ENCODE results near the gene SZRD1.
"Not testable (repeated sequence)": the region's sequence is repeated elsewhere in the genome, so short reads cannot be mapped to it uniquely, and the experiment has no call there.

Gene SZRD1

DNA sequence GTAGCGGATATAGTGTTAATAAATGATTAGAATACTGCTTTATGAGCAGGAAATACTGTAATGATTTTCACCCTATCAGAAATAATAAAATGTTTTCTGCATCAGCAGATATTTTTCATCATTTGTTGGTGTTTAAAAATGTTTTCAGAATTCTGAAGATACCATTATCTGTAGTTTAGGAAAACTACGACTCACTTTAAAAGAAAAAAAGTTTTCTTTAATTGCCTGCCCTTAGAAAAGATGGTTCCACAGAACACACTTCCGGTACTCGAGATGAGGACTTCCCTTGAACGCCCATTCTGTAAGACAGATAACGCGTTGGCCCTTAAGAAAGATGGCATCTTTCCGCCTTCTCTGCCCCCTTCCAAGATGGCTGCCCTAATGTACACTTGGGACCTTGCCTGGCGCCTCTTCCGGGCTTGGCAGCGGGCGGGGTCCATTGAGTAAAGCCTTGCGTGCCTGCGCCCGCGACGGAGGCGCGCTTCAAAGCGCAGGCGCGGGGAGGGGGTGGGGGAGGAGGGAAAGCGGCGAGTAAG lies at the start of gene SZRD1:
TSS of gene SZRD1 (plus strand) at position 521 of the 536 bp plus-strand sequence. CDS start 16 bp downstream, outside the sequence.
- DNase-seq, result peak; percentile 93

DNA sequence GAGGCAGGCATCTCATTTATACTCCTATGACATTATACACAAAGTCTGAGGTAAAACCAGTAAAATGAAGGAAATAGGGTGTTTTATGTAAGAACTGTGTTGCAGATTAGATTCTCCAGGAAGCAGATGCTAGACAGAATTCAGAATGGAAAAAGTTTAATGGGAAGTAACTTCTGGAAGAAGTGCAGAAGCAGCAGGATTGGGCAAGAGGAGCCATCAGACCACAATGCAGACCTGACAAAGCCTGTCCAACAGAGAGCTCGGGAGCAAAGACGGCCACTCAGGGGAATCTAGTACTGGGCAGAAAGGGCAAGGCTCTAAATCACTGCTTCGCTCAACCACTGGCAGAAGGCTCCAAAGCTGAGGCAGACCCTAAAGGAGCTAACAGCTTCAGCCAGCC lies 48.5 kb upstream of the SZRD1 start:
- no peak for DNase-seq

- DNase-seq, result no peak
These were observed 45.7 kb upstream of the SZRD1 start for GRCh38 chr1:16321176-16321867.

- DNase-seq, result no peak
These were observed 42.6 kb upstream of the SZRD1 start for GRCh38 chr1:16324456-16324890.

- DNase-seq, result no peak
These were observed 40.1 kb upstream of the SZRD1 start for GRCh38 chr1:16326833-16327404.

GRCh38 chr1:16334655-16335340 lies 32.2 kb upstream of the SZRD1 start:
- DNase-seq, result no peak

DNA sequence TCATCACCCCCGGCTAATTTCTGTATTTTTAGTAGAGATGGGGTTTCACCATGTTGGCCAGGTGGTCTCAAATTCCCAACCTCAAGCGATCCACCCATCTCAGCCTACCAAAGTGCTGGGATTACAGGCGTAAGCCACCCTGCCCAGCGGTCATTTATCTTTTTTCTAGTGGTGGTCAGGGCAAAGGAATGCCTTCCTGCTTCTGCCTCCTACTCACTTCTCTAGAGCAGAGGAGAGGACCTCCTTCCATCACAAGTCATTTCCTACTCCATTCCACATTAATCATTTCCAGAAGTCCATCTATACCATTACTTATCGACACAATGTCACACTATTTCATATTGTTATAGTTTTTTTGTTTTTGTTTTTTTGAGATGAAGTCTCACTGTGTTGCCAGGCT lies 28.1 kb upstream of the SZRD1 start:
- no peak for DNase-seq

- DNase-seq, result no peak
These were observed 26.4 kb upstream of the SZRD1 start for GRCh38 chr1:16340673-16341072.

GRCh38 chr1:16342331-16343062 lies 24.5 kb upstream of the SZRD1 start:
- DNase-seq, result no peak

DNA sequence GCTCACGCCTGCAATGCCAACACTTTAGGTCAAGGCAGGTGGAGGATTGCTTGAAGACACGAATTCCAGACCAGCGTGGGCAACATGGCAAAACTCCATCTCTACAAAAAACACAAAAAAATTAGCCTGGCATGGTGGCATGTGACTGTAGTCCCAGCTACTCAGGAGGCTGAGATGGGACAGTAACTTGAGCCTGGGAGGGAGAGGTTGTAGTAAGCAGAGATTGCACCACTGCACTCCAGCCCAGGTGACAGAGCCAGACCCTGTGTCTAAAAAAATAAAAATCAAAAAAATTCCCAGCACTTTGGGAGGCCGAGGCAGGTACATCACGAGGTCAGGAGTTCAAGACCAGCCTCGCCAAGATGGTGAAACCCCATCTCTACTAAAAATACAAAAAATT lies 23.8 kb upstream of the SZRD1 start:
- DNase-seq, result not testable (repeated sequence)

DNA sequence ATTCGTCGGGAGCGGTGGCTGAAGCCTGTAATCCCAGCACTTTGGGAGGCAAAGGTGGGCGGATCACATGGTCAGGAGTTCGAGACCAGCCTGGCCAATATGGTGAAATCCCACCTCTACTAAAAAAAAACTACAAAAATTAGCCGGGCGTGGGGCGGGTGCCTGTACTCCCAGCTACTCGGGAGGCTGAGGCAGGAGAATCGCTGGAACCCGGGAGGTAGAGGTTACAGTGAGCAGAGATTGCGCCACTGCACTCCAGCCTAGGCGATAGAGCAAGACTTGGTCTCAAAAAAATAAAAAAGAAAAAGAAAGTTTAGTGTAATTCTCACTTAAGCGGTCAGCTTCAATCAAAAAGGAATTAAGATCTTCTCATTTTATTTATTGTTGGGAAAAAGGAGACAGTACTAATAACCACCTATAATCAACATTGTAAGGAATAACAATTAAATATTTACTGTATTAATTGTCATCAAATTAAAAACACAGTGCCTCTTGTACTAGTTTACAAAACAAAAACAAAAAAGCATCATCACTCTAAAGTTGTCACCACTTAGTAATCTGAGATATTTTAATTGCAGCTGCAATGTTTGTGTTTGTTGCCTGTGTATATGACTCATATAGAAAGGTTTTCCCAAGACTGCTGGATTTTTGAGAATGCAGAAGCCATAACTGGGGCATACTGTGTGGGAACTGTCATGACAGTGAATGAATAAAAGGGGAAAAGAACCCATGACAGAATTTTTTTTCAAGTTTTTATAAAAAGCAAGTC lies 18.4 kb upstream of the SZRD1 start:
- DNase-seq, result no peak

GRCh38 chr1:16349847-16350406 lies 17.1 kb upstream of the SZRD1 start:
- DNase-seq, result no peak

GRCh38 chr1:16351456-16351993 lies 15.5 kb upstream of the SZRD1 start:
- no peak for DNase-seq

GRCh38 chr1:16351994-16352841 lies 14.8 kb upstream of the SZRD1 start, which contains the start of gene FBXO42:
Gene FBXO42, minus strand, starts transcription at chr1:16352480. Its CDS starts 37,062 bp downstream, at chr1:16315418.
- DNase-seq, result peak; percentile 91

DNA sequence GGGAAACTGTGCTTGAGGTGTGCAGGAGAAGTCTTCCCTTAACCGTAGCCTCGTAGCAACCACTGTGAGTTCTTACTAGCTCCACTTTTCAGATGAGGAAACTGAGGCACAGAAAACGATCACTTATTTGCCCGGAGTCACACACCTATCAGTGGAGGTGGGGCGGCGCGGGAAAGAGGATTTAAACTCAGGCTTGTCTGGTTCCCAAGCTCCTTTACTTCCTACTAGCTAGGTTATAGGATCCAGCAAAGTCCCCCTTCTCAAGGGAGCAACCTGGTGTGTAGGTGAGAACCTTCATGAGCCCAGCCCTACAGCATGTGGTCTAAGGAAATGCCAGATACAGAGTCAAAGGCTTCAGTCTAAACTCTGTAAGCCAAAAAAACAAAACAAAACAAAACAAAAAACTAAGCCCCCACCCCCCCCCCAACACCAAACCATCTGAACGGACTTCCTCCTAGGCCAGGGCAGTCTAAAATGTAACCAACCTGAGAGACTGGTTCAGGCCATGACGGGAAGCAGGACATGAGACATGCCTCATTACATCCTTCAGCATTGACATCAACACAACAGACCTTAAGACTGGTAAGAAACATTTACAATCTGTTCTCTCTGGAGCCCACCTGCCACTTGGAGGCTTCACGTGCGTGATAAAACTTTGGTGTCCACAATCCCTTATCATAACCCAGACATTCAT lies 14.1 kb upstream of the SZRD1 start:
- no peak for DNase-seq

DNA sequence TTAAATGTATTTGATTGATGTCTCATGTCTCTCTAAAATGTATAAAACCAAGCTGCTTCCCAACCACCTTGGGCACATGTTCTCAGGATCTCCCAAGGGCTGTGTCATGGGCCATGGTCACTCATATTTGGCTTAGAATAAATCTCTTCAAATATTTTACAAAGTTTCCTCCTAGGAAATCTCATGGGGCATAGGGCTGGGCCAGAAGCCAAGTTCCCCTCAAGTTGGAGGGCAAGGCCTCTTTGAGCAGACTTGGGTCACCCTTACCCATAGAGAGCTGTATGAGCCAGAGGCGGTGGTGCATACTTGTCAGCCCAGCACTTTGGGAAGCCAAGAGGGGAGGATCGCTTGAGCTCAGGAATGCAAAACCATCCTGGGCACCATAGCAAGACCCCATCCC lies 12.4 kb upstream of the SZRD1 start:
- DNase-seq, result no peak

GRCh38 chr1:16356867-16357266 lies 10.2 kb upstream of the SZRD1 start:
- DNase-seq, result no peak

DNA sequence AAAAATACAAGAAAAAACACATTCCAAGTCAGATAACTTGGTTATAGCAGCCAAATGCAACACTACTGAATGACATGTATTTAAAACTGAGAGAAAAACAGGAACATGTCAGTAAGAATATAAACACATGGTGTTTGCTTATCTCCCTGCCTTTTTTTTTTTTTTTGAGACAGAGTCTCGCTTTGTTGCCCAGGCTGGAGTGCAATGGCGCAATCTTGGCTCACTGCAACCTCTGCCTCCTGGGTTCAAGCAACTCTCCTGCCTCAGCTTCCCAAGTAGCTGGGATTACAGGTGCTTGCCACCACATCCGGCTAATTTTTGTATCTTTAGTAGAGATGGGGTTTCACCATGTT lies 1.9 kb upstream of the SZRD1 start:
- DNase-seq, result not testable (repeated sequence)

- DNase-seq, result peak; percentile 86
These were observed 371 bp downstream of the SZRD1 start for GRCh38 chr1:16367258-16367967.

Data from stimulated activated CD4-positive, alpha-beta T cell treated with anti-CD3 and anti-CD28 coated beads, Interleukin-4, amount 100 ng/mL, for 1 hour (primary cell).